Left cardiac atrium (tissue), 4 donors: Measurements from ENCODE around the gene KRT7. TPM values are rescaled to one million over a fixed set of nuclear protein-coding genes. Genes with fewer than 3 reads are reported as not detected.
A peak's percentile ranks its signal among the peaks of the same experiment; 100 is the strongest.
"Not testable (repeated sequence)": the region's sequence is repeated elsewhere in the genome, so short reads cannot be mapped to it uniquely, and the experiment has no call there.

Experiments used
- ATAC-seq, 2 donors: fragments of 200-7000 bp; cut with Tn5 transposase; one replicate each; pipeline ENCODE4 v1.9.1; 2020; ENCODE audit warnings: mild to moderate bottlenecking in 2 of 2, moderate library complexity in 2 of 2
- DNase-seq: peaks from one replicate; pipeline ENCODE4 v3.0.0-alpha.2; 2020
- intact Hi-C, 2 donors: fragments of 100-400 bp; cut with DNase I; formaldehyde crosslinking; loops; one replicate each; pipeline versions ENCODE4 v1.14.1 to v1.15.1; 2022 to 2023
- total RNA-seq, 2 donors: library from RNA; stranded (reverse); fragmentation: NEBNext Ultra II Directional; extraction: Animal tissue kit (Norgen Biotek cat#: 25700); gene quantifications; one replicate each; pipeline ENCODE4 v1.2.1, GENCODE V29; 2021
- donor health status: DM: no; HTN: yes; CAD: no.
- donor health status: DM: no; HTN: yes; CAD: no; lungs with severe emphysema.
- donor health status: DM: yes; HTN: yes; CAD: no.
- donor health status: Dilated cardiomyopathy.

The KRT7 gene
- total RNA-seq, 2 donors from 2014 or later = 1.0 to 34.3 TPM

DNA sequence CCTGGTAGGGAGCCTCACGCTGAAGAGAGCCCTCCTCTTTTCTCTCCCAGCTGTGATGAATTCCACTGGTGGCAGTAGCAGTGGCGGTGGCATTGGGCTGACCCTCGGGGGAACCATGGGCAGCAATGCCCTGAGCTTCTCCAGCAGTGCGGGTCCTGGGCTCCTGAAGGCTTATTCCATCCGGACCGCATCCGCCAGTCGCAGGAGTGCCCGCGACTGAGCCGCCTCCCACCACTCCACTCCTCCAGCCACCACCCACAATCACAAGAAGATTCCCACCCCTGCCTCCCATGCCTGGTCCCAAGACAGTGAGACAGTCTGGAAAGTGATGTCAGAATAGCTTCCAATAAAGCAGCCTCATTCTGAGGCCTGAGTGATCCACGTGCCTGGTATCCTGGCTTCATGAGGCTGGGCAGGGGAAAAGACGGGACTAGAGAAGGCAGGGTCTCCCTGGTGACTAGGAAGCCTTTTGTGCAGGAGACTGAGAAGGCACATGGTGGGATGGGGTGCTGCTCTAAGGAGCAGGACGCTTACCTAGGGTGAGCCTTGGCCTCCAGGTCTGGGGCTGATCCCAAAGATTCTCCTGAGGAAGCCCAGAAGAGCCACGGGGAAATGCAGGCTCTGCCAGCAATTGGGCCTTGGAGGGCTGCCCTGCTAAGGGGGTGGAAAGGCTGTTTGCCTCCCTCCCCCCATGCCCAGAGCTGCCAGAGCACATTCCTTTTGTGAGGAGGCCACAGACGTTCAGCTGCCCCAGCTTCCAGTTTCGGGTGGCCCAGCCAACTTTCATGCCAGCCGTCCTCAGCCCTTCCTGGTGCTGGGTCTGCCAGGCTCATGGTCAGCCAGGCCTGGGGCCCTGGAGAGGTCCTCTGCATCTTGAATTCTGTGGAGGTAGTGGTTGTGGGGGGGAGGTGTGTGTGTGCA is 15.8 kb downstream of the KRT7 start:
- ATAC-seq (peak; percentile 38 to 77), DNase-seq (no peak)
- intact Hi-C loops = no loop called here

GRCh38 chr12:52249511-52250047 is 16.5 kb downstream of the KRT7 start:
- DNase-seq (no peak), ATAC-seq (no peak)
- intact Hi-C loops = no loop called here

DNA sequence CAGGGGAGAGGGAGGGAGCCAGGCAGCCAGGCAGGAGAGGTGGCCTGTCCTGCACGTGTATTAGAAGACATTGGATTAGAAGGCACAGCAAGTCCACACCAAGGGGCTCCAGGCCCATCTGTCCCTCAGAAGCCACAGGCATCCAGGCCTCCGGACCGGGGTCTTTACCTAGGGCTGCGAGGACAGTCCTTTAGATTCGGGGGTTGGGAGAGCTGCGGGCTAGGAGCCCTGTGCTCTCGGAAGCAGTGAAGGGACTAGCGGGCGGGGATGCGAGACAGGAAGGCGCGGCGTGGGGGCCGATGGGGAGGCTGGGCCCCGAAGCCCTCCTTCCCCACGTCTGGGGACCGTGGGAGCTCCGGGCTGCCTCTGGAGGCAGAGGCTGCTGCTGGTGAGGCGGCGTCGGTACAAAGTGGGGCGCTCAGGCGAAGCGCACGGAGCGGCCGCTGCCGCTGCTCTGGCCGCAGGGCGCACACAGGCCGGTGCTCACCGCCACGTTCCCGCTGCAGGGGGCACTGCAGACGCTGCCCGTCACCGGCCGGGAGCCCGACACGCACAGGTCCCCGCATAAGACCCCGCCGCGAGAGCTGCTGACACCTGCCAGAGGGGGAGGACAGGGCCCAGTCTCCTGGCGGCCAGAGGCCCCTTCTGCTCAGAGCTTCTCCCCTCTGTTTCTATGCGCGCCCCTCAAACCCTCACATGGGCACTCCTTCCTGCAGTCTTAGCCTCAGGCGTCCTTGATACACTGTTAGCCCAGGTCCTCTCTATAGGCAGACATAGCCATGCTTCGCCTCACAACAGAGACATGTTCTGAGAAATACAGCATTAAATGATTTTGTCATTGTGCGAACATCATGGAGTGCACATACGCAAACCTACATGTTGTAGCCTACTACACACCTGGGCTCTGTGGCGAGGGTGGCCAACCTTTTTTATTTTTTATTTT is 17.3 kb downstream of the KRT7 start:
- ATAC-seq = peak in 1 of 2 donors; percentile 5
- no peak for DNase-seq
- intact Hi-C loops = no loop called here

DNA sequence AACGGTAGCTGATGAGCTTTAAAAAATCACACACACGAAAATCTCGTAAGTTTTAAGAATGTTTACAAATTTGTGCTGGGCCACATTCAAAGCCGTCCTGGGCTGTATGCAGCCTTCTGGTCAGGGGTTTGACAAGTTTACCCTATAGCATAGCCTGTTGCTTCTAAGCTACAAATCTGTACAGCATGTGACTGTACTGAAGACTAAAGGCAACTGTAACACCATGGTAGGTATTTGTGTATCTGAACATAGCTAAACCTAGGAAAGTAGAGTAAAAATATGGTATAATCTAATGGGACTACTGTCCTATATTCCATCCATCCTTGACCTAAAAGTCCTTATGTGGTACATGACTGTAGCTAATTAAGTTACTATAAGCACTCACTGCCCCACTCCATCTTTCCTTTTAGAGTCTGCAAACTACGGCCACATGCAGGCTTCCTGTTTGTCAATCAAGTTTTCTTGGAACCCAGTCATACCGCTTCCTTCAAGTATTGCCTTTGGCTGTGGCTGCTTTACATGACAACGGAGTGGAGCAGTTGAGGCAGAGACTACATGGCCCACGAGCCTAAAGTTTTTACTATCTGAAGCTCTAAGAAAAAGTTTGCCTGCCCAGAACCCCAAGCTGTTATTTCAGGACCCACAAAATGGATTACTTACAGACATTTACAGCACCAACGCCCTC is 18.5 kb downstream of the KRT7 start:
- no peak for ATAC-seq
- intact Hi-C loops = no loop called here
- no peak for DNase-seq

DNA sequence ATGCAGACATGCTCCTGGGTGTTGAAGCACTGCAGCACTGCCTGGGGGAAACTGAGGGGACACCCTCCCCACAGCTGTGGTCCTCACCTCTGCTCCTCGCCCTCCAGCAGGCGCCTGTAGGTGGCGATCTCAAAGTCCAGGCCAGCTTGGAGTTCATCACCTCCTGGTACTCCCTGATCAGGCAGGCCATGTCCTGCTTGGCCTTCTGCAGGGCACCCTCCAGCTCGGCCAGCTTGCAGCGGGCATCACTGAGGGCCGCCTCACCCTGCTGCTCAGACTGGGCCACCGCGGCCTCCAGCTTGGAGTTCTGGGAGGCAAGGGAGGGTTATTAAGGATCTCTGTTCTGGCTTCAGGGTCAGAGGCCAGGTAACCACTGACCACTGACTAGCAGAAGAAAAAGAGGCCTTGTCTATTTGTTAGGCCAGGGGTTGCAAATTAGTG is 19.2 kb downstream of the KRT7 start:
- DNase-seq, intact Hi-C loops, ATAC-seq: not testable (repeated sequence)

DNA sequence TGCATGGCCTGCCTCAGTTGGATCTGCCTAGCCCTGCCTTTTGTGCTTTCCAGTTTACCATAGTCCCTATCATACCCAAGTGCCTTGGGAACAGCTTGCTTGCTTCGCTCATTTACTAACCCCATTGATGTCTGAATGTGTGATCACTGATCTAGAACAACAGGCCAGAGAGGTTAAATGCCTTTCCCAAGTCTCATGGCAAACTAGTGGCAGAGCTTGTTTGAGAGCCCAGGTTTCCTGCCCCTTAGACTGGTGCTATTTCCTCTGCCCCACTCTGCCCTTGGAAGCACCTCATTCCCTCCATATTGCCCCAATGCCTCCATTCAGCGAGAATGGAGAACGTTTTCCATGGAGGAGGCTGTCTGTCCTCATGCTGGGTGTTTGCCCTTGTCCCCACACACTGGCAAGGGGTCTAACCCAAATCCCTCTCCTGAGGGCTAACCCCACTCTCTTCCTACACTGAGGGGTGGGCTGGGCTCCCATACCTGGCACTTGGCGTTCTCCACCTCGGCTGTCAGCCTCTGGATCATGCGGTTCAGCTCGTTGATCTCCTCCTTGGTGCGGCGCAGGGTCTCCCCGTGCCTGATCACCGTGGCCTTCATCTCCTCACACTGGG is 19.8 kb downstream of the KRT7 start:
- ATAC-seq (no peak), DNase-seq (no peak)
- intact Hi-C loops = no loop called here

DNA sequence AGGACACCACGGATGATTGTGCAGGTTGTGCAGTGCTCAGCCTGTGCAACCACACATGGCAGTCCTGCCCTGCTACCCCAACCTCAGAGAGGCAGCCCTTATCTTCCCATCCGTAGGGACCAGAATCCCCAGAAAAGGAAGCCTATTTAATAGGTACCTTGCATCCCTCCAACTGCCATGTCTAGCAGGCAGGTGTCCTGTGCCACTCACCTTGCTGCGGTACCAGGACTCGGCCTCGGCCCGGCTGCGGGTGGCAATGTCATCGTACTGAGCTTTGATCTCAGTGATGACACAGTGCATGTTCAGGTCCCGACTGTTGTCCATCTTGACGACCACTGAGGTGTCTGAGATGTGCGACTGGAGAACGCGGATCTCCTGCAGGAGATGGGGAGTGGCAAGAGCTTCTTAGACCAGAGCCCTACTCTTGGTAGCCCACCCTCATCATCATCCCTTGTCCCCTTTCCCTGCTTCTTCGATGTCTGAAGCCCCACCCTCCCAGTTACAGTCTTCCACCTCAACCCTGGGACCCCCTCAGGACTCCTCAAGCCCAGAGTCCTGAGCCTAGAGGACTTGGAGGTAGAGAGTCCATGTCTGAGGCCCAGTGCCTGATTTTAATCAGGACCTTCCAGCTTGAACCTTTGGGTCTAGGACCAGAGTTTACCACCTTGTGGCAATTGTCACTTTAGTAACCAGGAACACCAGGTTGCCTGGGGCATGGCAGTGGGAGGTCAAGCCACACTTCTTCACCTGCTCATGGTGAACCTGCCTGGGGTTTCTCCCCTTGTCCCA is 20.5 kb downstream of the KRT7 start:
- DNase-seq (no peak), ATAC-seq (no peak)
- intact Hi-C loops = no loop called here

DNA sequence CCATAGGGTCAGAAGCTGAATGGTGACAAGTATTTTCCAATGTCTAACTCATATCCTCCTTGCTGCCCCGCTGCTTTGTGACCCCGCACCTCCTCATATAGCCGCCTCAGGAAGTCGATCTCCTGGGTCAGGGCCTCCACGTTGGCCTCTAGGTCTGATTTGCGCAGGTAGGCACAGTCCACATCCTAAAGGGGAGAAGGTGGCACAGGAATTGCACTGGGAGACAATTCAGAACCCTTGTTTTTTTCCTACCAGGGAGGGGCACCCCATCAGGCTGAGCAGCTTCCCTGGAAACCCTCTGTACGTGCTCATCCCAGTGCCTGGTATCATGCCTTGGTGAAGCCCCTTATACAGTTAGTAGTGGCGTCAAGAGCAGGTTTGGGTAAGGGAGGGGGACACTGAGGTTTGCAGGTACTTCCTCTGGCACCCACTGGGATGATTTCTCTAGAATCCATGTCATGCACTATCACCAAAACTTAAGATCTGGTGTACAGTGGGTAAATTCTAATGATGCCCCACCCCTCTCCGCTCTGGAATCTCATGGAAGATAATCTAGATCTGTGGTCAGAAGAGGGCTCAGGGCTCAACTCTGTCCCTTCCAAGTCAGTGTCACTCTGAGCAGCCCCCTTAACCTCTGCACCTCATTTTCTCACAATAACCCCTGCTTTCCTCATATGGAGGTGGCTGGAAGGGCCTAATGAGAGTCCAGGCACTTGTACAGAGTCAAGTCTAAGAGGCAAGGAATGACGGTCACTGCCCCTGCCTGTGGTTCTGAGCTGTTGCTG is 21.3 kb downstream of the KRT7 start:
- intact Hi-C loops = no loop called here
- DNase-seq (no peak), ATAC-seq (no peak)

DNA sequence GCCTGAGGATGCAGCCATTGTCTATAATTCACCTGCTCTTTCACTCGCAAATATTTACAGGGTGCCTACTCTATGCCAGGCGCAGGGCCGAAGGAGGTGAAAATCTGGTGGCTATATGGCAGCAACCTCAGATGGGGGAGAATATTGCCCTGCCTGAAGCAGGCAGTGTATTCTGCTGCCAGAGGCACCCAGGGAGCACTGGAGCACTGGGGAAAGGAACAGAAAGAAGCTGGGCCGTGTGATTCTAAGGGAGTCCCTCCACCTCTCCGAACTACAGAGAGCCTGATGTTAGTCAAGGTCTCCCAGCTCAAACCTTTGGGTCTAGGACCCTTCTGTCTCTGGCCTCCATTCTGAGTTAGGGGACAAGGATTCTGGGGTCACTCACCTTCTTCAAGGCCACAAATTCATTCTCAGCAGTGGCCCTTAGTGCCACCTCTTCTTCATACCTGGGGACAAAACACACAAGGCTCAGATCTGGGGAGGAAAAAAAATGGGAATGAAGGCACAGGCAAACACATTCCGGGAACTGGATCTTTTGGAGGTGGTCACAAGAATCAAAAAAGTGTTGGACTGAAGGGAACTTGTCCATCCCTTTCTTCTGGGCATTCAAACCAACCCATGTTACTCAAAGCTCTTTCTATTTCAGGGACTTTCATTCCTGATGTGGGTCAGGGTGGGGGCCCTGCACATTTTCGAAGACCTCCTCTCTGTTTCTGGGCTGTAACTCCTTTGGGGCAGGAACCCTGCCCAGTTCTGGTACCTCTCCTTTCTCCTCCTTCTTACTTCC is 22.1 kb downstream of the KRT7 start:
- intact Hi-C loops = no loop called here
- ATAC-seq (no peak), DNase-seq (no peak)

GRCh38 chr12:52255926-52256583 is 23.0 kb downstream of the KRT7 start:
- ATAC-seq = no peak
- intact Hi-C loops = no loop called here
- no peak for DNase-seq

GRCh38 chr12:52256584-52256935 is 23.5 kb downstream of the KRT7 start:
- intact Hi-C loops = no loop called here
- ATAC-seq (no peak), DNase-seq (no peak)

DNA sequence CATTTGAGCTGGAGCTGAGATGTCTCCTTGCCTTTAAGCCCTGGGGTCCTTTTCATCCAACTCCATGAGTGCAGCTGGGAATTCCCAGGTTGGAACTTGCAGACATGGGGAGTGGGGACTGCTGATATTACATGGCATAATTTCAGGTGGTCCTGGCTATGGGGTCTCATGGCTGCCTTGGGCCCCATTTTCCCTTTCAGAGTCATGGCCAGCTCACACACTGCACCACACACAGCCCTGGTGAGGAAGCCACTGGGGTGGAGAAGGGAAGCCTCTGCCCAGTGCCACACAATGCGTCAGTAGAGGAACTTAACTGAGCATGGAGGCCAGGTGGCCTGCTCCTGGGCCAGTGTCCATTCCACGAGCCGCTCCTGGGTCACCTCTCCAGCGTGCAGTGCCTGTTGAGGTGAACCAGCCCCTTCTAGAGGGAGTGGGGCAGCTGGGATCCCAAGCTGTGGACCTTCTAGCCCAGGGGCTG is 24.1 kb downstream of the KRT7 start:
- DNase-seq (no peak), ATAC-seq (no peak)
- intact Hi-C loops = no loop called here

GRCh38 chr12:52257922-52258321 is 24.9 kb downstream of the KRT7 start:
- ATAC-seq, DNase-seq, intact Hi-C loops: not testable (repeated sequence)

DNA sequence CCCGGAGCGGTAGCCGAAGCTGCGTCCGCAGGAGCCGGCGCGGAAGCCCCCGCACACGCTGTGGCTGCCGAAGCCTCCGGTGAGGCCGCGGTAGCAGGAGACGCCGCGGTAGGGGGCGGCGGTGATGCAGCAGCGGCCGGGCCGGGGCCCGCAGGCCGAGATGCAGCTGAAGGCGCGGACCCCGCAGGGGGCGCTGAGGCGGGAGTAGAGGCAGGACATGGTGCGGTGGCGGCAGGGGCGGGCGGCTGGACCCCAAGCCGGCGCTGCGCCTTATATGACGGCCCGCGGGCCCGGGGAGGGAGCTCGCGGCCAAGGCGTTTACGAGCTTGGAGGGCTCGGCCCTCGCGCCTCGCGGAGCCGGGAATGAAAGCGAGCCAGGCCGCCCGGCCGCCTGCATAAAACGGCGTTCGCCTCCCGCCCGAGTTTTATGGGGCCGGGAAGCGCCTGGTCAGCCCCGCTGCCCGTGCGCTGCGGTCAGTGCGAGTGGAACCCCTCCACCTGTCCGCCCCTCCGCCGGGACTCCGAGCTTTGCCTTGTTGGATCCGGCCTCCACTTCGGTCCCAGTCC is 25.4 kb downstream of the KRT7 start:
- DNase-seq (peak; percentile 45), ATAC-seq (peak; percentile 34 to 61)
- intact Hi-C loops = no loop called here

DNA sequence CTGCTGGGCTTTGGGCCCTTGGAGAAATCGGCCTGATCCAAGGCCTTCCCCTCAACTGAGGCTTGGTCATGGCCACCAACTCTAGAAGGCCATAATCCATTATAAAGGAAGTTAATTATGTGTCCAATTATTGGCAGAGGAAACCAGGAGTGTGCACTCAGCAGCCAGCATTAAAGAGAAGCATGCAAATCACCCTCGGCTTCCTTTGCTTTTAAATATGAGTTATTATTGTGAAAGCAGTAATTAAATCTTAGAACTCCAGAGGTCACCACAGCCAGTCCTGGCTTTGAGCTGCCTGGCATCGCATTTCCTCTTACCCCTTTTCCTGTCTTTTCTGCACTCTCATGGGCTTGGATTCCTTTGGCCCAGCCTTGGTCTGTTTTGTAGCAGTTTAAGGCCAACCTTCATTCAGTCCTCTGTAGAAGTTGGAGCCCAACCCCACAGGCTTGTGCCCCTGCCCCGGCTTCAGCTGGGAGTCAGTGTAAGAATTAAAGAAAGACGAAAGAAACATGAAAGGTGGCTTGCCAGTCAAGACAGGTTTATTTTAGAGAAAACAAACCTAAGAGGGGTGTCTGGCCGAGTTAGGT is 26.7 kb downstream of the KRT7 start:
- DNase-seq = no peak
- ATAC-seq = no peak
- intact Hi-C loops = no loop called here
